ENCODE data around the gene BUB3. TPM values are rescaled to one million over a fixed set of nuclear protein-coding genes. Genes with fewer than 3 reads are reported as not detected.

Gene BUB3
- total RNA-seq, 2 donors from 2014 or later, result 35.4 to 36.9 TPM

- peaks cover 88 to 89% of the 10 kb centered on the region in 2 donors for H3K27me3 ChIP-seq
- no peaks in the 10 kb centered on the region for H3K9me3 ChIP-seq
- no peaks in the 10 kb centered on the region for H3K36me3 ChIP-seq
- no peak within 1 kb of the TSS for H3K4me3 ChIP-seq
- TF ChIP-seq CTCF (IDR thresholded peaks at IDR 0.05), result no peak
- no peak within 1 kb of the TSS for H3K27ac ChIP-seq
- H3K4me1 ChIP-seq, result peaks cover 0 to 58% of the 10 kb centered on the region in 2 donors
- DNase-seq (ENCODE audit: low spot score), result no peak
Observed at GRCh38 chr10:123147635-123148413, 6.4 kb upstream of the BUB3 start, which contains the start of gene HMX2. Gene HMX2 (plus strand): TSS chr10:123148136. CDS start chr10:123148379, 243 bp downstream.

DNA sequence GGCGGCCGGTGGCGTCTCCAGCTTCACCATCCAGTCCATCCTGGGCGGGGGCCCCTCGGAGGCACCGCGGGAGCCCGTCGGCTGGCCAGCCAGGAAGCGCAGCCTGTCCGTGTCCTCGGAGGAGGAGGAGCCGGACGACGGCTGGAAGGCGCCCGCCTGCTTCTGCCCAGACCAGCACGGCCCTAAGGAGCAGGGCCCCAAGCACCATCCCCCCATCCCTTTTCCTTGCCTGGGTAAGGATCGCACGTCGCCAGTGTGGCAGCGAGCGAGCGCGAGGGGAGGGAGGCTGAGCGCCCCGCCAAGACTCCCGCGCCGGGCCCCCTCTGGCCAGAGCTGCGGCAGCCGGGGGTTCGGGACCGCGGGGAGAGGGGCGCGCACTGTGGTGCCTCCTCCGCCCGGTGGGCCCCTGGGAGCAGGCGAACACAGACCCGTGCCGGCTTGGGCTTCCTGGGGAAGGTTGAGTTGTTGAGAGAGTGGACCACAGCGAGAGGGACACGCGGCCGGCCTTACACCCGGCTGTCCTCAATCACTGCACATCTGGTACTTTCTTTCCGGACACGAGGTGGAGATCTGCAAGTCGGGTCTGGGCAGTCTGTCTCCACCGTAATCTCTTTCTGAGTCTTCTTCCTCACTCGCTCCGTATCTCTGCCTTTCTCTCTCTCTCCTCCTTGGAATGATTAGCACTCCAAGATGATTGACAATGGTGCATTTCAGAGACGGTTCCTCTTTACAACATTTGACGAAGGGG lies 5.6 kb upstream of the BUB3 start:
- no peak overlapping the region for H3K27ac ChIP-seq
- no peak for TF ChIP-seq CTCF (IDR thresholded peaks at IDR 0.05)
- no peaks in the 10 kb centered on the region for H3K9me3 ChIP-seq
- H3K27me3 ChIP-seq, result peaks cover 81 to 82% of the 10 kb centered on the region in 2 donors
- no peaks in the 10 kb centered on the region for H3K36me3 ChIP-seq
- DNase-seq (ENCODE audit: low spot score), result no peak
- H3K4me3 ChIP-seq, result no peak overlapping the region
- peaks cover 0 to 55% of the 10 kb centered on the region in 2 donors for H3K4me1 ChIP-seq

- Histone ChIP-seq H3K4me3 (peak overlapping the region in 1 of 2 donors; percentile 40), H3K4me1 (peaks cover 0 to 55% of the 10 kb centered on the region in 2 donors), H3K36me3 (no peaks in the 10 kb centered on the region), H3K27ac (no peak overlapping the region), H3K27me3 (peaks cover 76% of the 10 kb centered on the region in 2 donors), H3K9me3 (no peaks in the 10 kb centered on the region)
- no peak for TF ChIP-seq CTCF (IDR thresholded peaks at IDR 0.05)
- DNase-seq (ENCODE audit: low spot score), result no peak
Observed at GRCh38 chr10:123149162-123149567, 5.0 kb upstream of the BUB3 start.

DNA sequence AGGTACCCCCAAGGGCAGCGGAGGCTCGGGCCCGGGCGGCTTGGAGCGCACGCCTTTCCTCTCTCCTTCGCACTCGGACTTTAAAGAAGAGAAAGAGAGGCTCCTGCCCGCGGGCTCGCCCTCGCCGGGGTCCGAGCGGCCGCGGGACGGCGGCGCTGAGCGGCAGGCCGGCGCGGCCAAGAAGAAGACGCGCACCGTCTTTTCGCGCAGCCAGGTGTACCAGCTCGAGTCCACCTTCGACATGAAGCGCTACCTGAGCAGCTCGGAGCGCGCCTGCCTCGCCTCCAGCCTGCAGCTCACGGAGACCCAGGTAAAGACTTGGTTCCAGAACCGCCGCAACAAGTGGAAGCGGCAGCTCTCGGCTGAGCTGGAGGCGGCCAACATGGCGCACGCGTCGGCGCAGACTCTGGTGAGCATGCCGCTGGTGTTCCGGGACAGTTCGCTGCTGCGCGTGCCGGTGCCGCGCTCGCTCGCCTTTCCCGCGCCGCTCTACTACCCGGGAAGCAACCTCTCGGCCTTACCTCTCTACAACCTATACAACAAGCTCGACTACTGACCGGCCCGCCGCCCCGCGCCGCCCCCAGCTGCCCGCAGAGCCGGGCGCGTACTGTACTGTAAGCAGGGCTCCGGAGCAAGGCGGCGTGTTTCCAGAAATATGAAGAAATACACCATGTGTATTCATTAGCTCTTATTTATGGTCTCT lies 4.5 kb upstream of the BUB3 start:
- no peaks in the 10 kb centered on the region for H3K36me3 ChIP-seq
- DNase-seq (ENCODE audit: low spot score), result no peak
- peaks cover 72% of the 10 kb centered on the region in 2 donors for H3K27me3 ChIP-seq
- H3K27ac ChIP-seq, result no peak overlapping the region
- H3K4me1 ChIP-seq, result peaks cover 0 to 55% of the 10 kb centered on the region in 2 donors
- no peaks in the 10 kb centered on the region for H3K9me3 ChIP-seq
- no peak for TF ChIP-seq CTCF (IDR thresholded peaks at IDR 0.05)
- H3K4me3 ChIP-seq, result peak overlapping the region; percentile 17 to 40

DNA sequence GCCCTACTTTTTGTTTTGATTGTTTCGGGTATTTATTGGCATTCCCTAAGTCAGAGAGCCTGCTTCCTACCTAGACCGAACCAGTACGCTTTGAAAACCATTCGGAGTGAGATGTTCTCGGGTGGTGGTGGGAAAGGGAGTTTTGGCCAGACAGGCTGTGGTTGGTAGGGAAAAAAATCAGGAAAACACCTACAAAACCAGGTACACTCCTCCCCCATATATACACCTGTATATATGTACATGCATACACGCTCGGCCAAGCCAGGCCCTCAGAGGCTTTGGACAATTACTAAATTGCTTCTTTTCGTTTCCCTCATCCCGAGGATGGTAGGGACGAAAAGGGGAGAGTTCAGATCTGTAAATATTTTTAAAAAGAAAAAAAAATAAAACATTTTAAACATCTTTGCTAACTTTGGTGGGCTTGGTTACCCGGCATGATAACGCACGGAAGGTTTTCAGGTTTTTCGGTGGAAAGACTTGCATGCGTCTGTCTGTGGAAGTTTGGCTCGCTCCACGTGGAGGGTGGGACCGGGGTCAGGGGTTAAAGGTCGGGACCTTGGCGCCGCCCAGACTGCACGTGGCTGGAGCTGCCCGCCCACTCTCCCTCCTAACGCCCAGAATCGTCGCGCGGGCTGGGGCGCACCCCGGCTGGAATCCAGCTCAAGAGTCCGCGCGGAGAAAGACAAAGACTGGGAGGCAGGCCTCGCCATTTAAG lies 3.8 kb upstream of the BUB3 start:
- H3K36me3 ChIP-seq, result no peaks in the 10 kb centered on the region
- H3K27me3 ChIP-seq, result peaks cover 64 to 67% of the 10 kb centered on the region in 2 donors
- no peak for DNase-seq (ENCODE audit: low spot score)
- peak overlapping the region in 1 of 2 donors; percentile 40 for H3K4me3 ChIP-seq
- peaks cover 0 to 59% of the 10 kb centered on the region in 2 donors for H3K4me1 ChIP-seq
- no peak for TF ChIP-seq CTCF (IDR thresholded peaks at IDR 0.05)
- no peak overlapping the region for H3K27ac ChIP-seq
- no peaks in the 10 kb centered on the region for H3K9me3 ChIP-seq
